Activated CD8-positive, alpha-beta memory T cell treated with anti-CD3 and anti-CD28 coated beads, Interleukin-2, amount 10 ng/mL, durations not matched to agents 7 days and 5 days (primary cell): ENCODE data around the gene CMSS1. TPM values are rescaled to one million over a fixed set of nuclear protein-coding genes. Genes with fewer than 3 reads are reported as not detected.

ENCODE experiments used
- ATAC-seq: fragments of 150-1000 bp; cut with Tn5 transposase; one replicate; pipeline ENCODE4 v1.10.0; 2021; ENCODE audit warnings: moderate library complexity
- CTCF ChIA-PET: fragments of 350-600 bp; sonication (Branson Sonifier 250); formaldehyde crosslinking; loops from one replicate; lab custom pipeline; 2021; ENCODE audit warnings: antibody characterized with exemption; lab: Charles Lee
- DNase-seq: peaks from one replicate; pipeline ENCODE4 v3.0.0-alpha.2; 2020
- H3K27ac Mint-ChIP-seq: one replicate; pipeline ENCODE4 v1.8.0; 2021; ENCODE audit warnings: mild to moderate bottlenecking, mixed read lengths
- H3K27me3 Mint-ChIP-seq: one replicate; pipeline ENCODE4 v1.8.0; 2021; ENCODE audit warnings: mixed read lengths
- H3K36me3 Mint-ChIP-seq: one replicate; pipeline ENCODE4 v1.8.0; 2021; ENCODE audit warnings: mild to moderate bottlenecking, mixed read lengths
- H3K4me1 Mint-ChIP-seq: one replicate; pipeline ENCODE4 v1.8.0; 2021; ENCODE audit warnings: mixed read lengths
- H3K4me3 Mint-ChIP-seq: one replicate; pipeline ENCODE4 v1.8.0; 2021; ENCODE audit warnings: mild to moderate bottlenecking, moderate library complexity, mixed read lengths
- H3K9me3 Mint-ChIP-seq: one replicate; pipeline ENCODE4 v1.8.0; 2022; ENCODE audit warnings: low read depth, mixed read lengths
- total RNA-seq, 2 experiments: library from RNA; stranded (reverse); gene quantifications; one replicate each; pipeline ENCODE4 v1.2.3, GENCODE V29; 2021

Gene CMSS1
- total RNA-seq, 2 experiments from 2014 or later, result 57.2 to 57.5 TPM

GRCh38 chr3:100062665-100063064, 245.0 kb downstream of the CMSS1 start:
- H3K4me1 Mint-ChIP-seq, result peaks cover 27% of the 10 kb centered on the region
- ATAC-seq (no peak), DNase-seq (no peak)
- CTCF ChIA-PET, result no interaction called here
- H3K27ac Mint-ChIP-seq, result no peak overlapping the region
- H3K9me3 Mint-ChIP-seq, result no peaks in the 10 kb centered on the region
- H3K36me3 Mint-ChIP-seq, result no peaks in the 10 kb centered on the region
- no peaks in the 10 kb centered on the region for H3K27me3 Mint-ChIP-seq
- no peak overlapping the region for H3K4me3 Mint-ChIP-seq

- no peaks in the 10 kb centered on the region for H3K9me3 Mint-ChIP-seq
- CTCF ChIA-PET, result interaction anchor here (0.7 to 2.9 kb wide), 3 partner anchors 36 to 233 kb away, joined by 3 to 12 read pairs (median 9); no protein-coding TSS in a partner anchor
- H3K36me3 Mint-ChIP-seq, result peaks cover 3% of the 10 kb centered on the region
- no peaks in the 10 kb centered on the region for H3K27me3 Mint-ChIP-seq
- H3K4me3 Mint-ChIP-seq, result no peak overlapping the region
- no peak for ATAC-seq
- DNase-seq, result no peak
- H3K4me1 Mint-ChIP-seq, result peaks cover 27% of the 10 kb centered on the region
- H3K27ac Mint-ChIP-seq, result no peak overlapping the region
Observed at GRCh38 chr3:100063929-100064461, 246.3 kb downstream of the CMSS1 start.

GRCh38 chr3:100067589-100067988, 249.9 kb downstream of the CMSS1 start:
- ATAC-seq, result no peak
- H3K4me3 Mint-ChIP-seq, result no peak overlapping the region
- peaks cover 40% of the 10 kb centered on the region for H3K4me1 Mint-ChIP-seq

GRCh38 chr3:100068826-100069225, 251.2 kb downstream of the CMSS1 start:
- peaks cover 28% of the 10 kb centered on the region for H3K36me3 Mint-ChIP-seq
- CTCF ChIA-PET, result interaction anchor here (0.6 to 2.7 kb wide), 36 partner anchors 8 to 264 kb away, joined by 3 to 54 read pairs (median 4); partner anchors contain the start of genes CMSS1 and TBC1D23
- no peaks in the 10 kb centered on the region for H3K9me3 Mint-ChIP-seq
- DNase-seq (peak; percentile 91), ATAC-seq (peak; percentile 79)
- H3K27me3 Mint-ChIP-seq, result no peaks in the 10 kb centered on the region
- peaks cover 50% of the 10 kb centered on the region for H3K4me1 Mint-ChIP-seq
- H3K4me3 Mint-ChIP-seq, result no peak overlapping the region
- H3K27ac Mint-ChIP-seq, result peak overlapping the region; percentile 4

More at GRCh38 chr3:100067589-100067988, 249.9 kb downstream of the CMSS1 start:
- H3K36me3 Mint-ChIP-seq, result peaks cover 26% of the 10 kb centered on the region
- no peak for DNase-seq
- CTCF ChIA-PET, result interaction anchor here (1.0 to 2.7 kb wide), 5 partner anchors 23 to 235 kb away, joined by 4 to 54 read pairs (median 24); no protein-coding TSS in a partner anchor
- no peak overlapping the region for H3K27ac Mint-ChIP-seq
- no peaks in the 10 kb centered on the region for H3K9me3 Mint-ChIP-seq
- H3K27me3 Mint-ChIP-seq, result no peaks in the 10 kb centered on the region

GRCh38 chr3:100069472-100069871, 251.8 kb downstream of the CMSS1 start:
- Mint-ChIP-seq H3K4me1 (peaks cover 50% of the 10 kb centered on the region), H3K4me3 (no peak overlapping the region), H3K27ac (no peak overlapping the region), H3K9me3 (no peaks in the 10 kb centered on the region), H3K27me3 (no peaks in the 10 kb centered on the region), H3K36me3 (peaks cover 28% of the 10 kb centered on the region)
- DNase-seq (no peak), ATAC-seq (no peak)
- CTCF ChIA-PET, result interaction anchor here (0.6 to 2.7 kb wide), 32 partner anchors 9 to 263 kb away, joined by 3 to 54 read pairs (median 5); partner anchors contain the start of genes CMSS1 and TBC1D23

GRCh38 chr3:100072326-100073048, 254.8 kb downstream of the CMSS1 start:
- Mint-ChIP-seq H3K4me1 (peaks cover 67% of the 10 kb centered on the region), H3K27ac (peak overlapping the region; percentile 88), H3K9me3 (no peaks in the 10 kb centered on the region), H3K36me3 (peaks cover 45% of the 10 kb centered on the region), H3K27me3 (no peaks in the 10 kb centered on the region), H3K4me3 (peak overlapping the region; percentile 14)
- DNase-seq (peak; percentile 61), ATAC-seq (peak; percentile 81)
- CTCF ChIA-PET, result interaction anchor here (0.9 to 7.5 kb wide), 9 partner anchors 12 to 230 kb away, joined by 3 to 59 read pairs (median 3); partner anchors contain the start of gene TBC1D23

GRCh38 chr3:100073049-100073713, 255.5 kb downstream of the CMSS1 start:
- ATAC-seq (peak; percentile 14), DNase-seq (no peak)
- Mint-ChIP-seq H3K4me1 (peaks cover 67% of the 10 kb centered on the region), H3K9me3 (no peaks in the 10 kb centered on the region), H3K36me3 (peaks cover 45% of the 10 kb centered on the region), H3K27me3 (no peaks in the 10 kb centered on the region), H3K27ac (peak overlapping the region; percentile 88), H3K4me3 (peak overlapping the region; percentile 45)
- CTCF ChIA-PET, result interaction anchor here (0.8 to 7.5 kb wide), 10 partner anchors 9 to 241 kb away, joined by 3 to 59 read pairs (median 4); partner anchors contain the start of gene TBC1D23

- Mint-ChIP-seq H3K4me1 (peaks cover 66% of the 10 kb centered on the region), H3K36me3 (peaks cover 45% of the 10 kb centered on the region), H3K27ac (peak overlapping the region; percentile 88), H3K4me3 (peak overlapping the region; percentile 45), H3K27me3 (no peaks in the 10 kb centered on the region), H3K9me3 (no peaks in the 10 kb centered on the region)
- ATAC-seq, result peak; percentile 49
- peak; percentile 58 for DNase-seq
- CTCF ChIA-PET, result interaction anchor here (0.8 to 7.5 kb wide), 8 partner anchors 8 to 242 kb away, joined by 3 to 59 read pairs (median 6); no protein-coding TSS in a partner anchor
Observed at GRCh38 chr3:100073714-100074307, 256.1 kb downstream of the CMSS1 start.

GRCh38 chr3:100075196-100075595, 257.5 kb downstream of the CMSS1 start:
- peaks cover 41% of the 10 kb centered on the region for H3K36me3 Mint-ChIP-seq

GRCh38 chr3:100075851-100076730, 258.4 kb downstream of the CMSS1 start:
- H3K9me3 Mint-ChIP-seq, result peaks cover 2% of the 10 kb centered on the region
- H3K4me1 Mint-ChIP-seq, result peaks cover 49% of the 10 kb centered on the region
- peak overlapping the region; percentile 65 for H3K27ac Mint-ChIP-seq
- ATAC-seq, result no peak
- DNase-seq, result no peak
- no peak overlapping the region for H3K4me3 Mint-ChIP-seq
- H3K36me3 Mint-ChIP-seq, result peaks cover 49% of the 10 kb centered on the region
- H3K27me3 Mint-ChIP-seq, result no peaks in the 10 kb centered on the region
- CTCF ChIA-PET, result interaction anchor here (0.7 to 7.5 kb wide), 7 partner anchors 10 to 244 kb away, joined by 3 to 59 read pairs (median 4); no protein-coding TSS in a partner anchor

More at GRCh38 chr3:100075196-100075595, 257.5 kb downstream of the CMSS1 start:
- ATAC-seq, result no peak
- CTCF ChIA-PET, result interaction anchor here (0.7 to 7.5 kb wide), 7 partner anchors 11 to 243 kb away, joined by 3 to 59 read pairs (median 4); no protein-coding TSS in a partner anchor
- Mint-ChIP-seq H3K4me3 (no peak overlapping the region), H3K27ac (peak overlapping the region; percentile 59), H3K4me1 (peaks cover 53% of the 10 kb centered on the region), H3K9me3 (no peaks in the 10 kb centered on the region), H3K27me3 (no peaks in the 10 kb centered on the region)
- DNase-seq, result no peak

GRCh38 chr3:100076731-100077529, 259.3 kb downstream of the CMSS1 start:
- peak overlapping the region; percentile 65 for H3K27ac Mint-ChIP-seq
- DNase-seq (no peak), ATAC-seq (no peak)
- H3K4me3 Mint-ChIP-seq, result no peak overlapping the region
- peaks cover 48% of the 10 kb centered on the region for H3K36me3 Mint-ChIP-seq
- peaks cover 2% of the 10 kb centered on the region for H3K9me3 Mint-ChIP-seq
- H3K4me1 Mint-ChIP-seq, result peaks cover 44% of the 10 kb centered on the region
- no peaks in the 10 kb centered on the region for H3K27me3 Mint-ChIP-seq
- CTCF ChIA-PET, result interaction anchor here (1.6 to 7.5 kb wide), 3 partner anchors 14 to 177 kb away, joined by 4 to 59 read pairs (median 30); no protein-coding TSS in a partner anchor
